ENCODE measurements around the gene GLRA3. TPM values are rescaled to one million over a fixed set of nuclear protein-coding genes. Genes with fewer than 3 reads are reported as not detected.

GLRA3 gene
- polyA plus RNA-seq, 1 donor from 2014 or later: 0.76 TPM

DNA sequence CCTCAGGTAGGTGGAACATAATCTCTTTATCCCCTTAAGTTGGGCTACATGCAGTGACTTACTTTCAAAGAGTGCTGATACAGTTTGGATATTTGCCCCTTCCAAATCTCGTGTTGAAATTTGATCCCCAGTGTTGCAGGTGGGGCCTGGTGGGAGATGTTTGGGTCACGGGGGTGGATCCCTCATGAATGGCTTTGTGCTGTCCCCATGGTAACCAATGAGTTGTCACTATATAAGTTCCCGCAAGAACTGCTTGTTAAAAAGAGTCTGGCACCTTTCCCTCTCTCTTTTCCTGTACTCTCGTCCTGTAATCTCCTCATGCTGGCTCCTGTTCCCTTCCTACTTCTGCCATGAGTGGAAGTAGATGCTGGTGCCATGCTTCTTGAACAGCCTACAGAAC lies 71.3 kb downstream of the GLRA3 start:
- no peaks in the 10 kb centered on the region for H3K27me3 ChIP-seq (ENCODE audit: insufficient read depth, low read depth, low read length)
- no peaks in the 10 kb centered on the region for H3K79me2 ChIP-seq (replicated peaks; ENCODE audit: insufficient read depth, low read length)
- H4K20me1 ChIP-seq (ENCODE audit: insufficient read depth): no peaks in the 10 kb centered on the region
- H3K4me2 ChIP-seq (ENCODE audit: low read length): no peak overlapping the region
- H3K9me3 ChIP-seq (ENCODE audit: low read length): no peaks in the 10 kb centered on the region
- no peak overlapping the region for H2AFZ ChIP-seq (ENCODE audit: low read depth, low read length)
- TF ChIP-seq MXI1 (conservative IDR thresholded peaks at IDR 0.05; ENCODE audit: poor library complexity, severe bottlenecking): no peak
- H3K27ac ChIP-seq (ENCODE audit: low read length): no peak overlapping the region
- no peaks in the 10 kb centered on the region for H3K36me3 ChIP-seq (ENCODE audit: insufficient read depth, low read length)
- no peaks in the 10 kb centered on the region for H3K9me2 ChIP-seq (ENCODE audit: insufficient read depth, low read length)
- H3F3A ChIP-seq (ENCODE audit: insufficient read depth, low read length, poor library complexity, severe bottlenecking): no peaks in the 10 kb centered on the region
- H3K4me3 ChIP-seq (ENCODE audit: low read length): no peak overlapping the region
- H3K9ac ChIP-seq (ENCODE audit: low read length): no peak overlapping the region

DNA sequence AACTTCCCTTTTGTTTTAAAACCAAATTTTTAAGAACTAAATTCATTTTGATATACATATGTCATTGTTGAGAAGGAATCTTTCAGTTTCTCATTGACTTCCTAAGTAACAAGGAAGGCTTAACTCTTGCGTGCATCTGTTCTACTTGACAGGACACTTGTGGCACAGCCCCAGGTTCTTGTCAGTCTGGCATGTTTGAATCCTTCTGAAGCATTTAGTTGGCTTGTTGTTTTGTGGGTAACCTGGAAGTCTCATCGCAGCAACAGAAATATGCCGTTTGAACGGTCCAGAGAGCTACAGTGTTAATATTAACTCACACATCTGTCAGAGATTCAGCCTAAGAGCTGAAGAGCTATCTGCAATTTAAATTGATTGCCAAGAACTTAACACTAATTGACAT lies 76.0 kb downstream of the GLRA3 start:
- Histone ChIP-seq H3K4me2 (ENCODE audit: low read length) (no peak overlapping the region), H3K9me2 (ENCODE audit: insufficient read depth, low read length) (no peaks in the 10 kb centered on the region), H3K9me3 (ENCODE audit: low read length) (no peaks in the 10 kb centered on the region), H3K27me3 (ENCODE audit: insufficient read depth, low read depth, low read length) (no peaks in the 10 kb centered on the region), H3K79me2 (replicated peaks; ENCODE audit: insufficient read depth, low read length) (no peaks in the 10 kb centered on the region), H2AFZ (ENCODE audit: low read depth, low read length) (no peak overlapping the region), H3K9ac (ENCODE audit: low read length) (no peak overlapping the region), H4K20me1 (ENCODE audit: insufficient read depth) (no peaks in the 10 kb centered on the region), H3K4me3 (ENCODE audit: low read length) (no peak overlapping the region), H3F3A (ENCODE audit: insufficient read depth, low read length, poor library complexity, severe bottlenecking) (no peaks in the 10 kb centered on the region), H3K36me3 (ENCODE audit: insufficient read depth, low read length) (no peaks in the 10 kb centered on the region), H3K27ac (ENCODE audit: low read length) (no peak overlapping the region)
- TF ChIP-seq POLR2AphosphoS5 (IDR thresholded peaks at IDR 0.05): no peak
- TF ChIP-seq MXI1 (conservative IDR thresholded peaks at IDR 0.05; ENCODE audit: poor library complexity, severe bottlenecking): no peak
- TF ChIP-seq EP300 (conservative IDR thresholded peaks at IDR 0.05; ENCODE audit: poor library complexity, severe bottlenecking): peak; percentile 21
- no peak for TF ChIP-seq SMC3 (conservative IDR thresholded peaks at IDR 0.05; ENCODE audit: poor library complexity)
- TF ChIP-seq, protein P1, sequence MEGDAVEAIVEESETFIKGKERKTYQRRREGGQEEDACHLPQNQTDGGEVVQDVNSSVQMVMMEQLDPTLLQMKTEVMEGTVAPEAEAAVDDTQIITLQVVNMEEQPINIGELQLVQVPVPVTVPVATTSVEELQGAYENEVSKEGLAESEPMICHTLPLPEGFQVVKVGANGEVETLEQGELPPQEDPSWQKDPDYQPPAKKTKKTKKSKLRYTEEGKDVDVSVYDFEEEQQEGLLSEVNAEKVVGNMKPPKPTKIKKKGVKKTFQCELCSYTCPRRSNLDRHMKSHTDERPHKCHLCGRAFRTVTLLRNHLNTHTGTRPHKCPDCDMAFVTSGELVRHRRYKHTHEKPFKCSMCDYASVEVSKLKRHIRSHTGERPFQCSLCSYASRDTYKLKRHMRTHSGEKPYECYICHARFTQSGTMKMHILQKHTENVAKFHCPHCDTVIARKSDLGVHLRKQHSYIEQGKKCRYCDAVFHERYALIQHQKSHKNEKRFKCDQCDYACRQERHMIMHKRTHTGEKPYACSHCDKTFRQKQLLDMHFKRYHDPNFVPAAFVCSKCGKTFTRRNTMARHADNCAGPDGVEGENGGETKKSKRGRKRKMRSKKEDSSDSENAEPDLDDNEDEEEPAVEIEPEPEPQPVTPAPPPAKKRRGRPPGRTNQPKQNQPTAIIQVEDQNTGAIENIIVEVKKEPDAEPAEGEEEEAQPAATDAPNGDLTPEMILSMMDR (IDR thresholded peaks at IDR 0.05; ENCODE audit: poor library complexity, severe bottlenecking): no peak
- no peak for TF ChIP-seq TAF1 (IDR thresholded peaks at IDR 0.05; ENCODE audit: low read depth)

DNA sequence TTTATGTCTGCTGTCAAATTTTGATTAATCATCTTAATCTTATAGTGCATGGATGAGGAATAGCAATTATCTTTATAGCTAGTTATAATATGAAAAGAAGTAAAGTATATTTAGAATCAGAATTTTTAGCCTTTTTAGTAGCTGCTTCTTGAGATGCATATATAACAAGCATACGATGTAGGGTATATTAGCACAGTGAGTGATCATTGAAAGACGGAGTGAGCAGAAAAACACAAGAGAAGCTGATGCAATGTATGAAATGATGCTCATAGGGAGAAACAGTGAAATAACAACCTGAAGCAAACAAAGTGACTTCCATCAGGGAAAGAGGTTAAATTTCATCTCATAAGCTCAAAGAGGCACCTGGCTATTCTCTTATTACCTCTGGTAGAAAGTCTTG lies 77.0 kb downstream of the GLRA3 start:
- Histone ChIP-seq H3K9me3 (ENCODE audit: low read length) (no peaks in the 10 kb centered on the region), H3K9ac (ENCODE audit: low read length) (no peak overlapping the region), H3K36me3 (ENCODE audit: insufficient read depth, low read length) (no peaks in the 10 kb centered on the region), H3K4me2 (ENCODE audit: low read length) (no peak overlapping the region), H3K9me2 (ENCODE audit: insufficient read depth, low read length) (no peaks in the 10 kb centered on the region), H3K27me3 (ENCODE audit: insufficient read depth, low read depth, low read length) (no peaks in the 10 kb centered on the region), H3F3A (ENCODE audit: insufficient read depth, low read length, poor library complexity, severe bottlenecking) (no peaks in the 10 kb centered on the region), H3K79me2 (replicated peaks; ENCODE audit: insufficient read depth, low read length) (no peaks in the 10 kb centered on the region), H4K20me1 (ENCODE audit: insufficient read depth) (no peaks in the 10 kb centered on the region), H3K4me3 (ENCODE audit: low read length) (no peak overlapping the region), H3K27ac (ENCODE audit: low read length) (no peak overlapping the region), H2AFZ (ENCODE audit: low read depth, low read length) (no peak overlapping the region)
- TF ChIP-seq EP300 (conservative IDR thresholded peaks at IDR 0.05; ENCODE audit: poor library complexity, severe bottlenecking) (no peak), RAD21 (conservative IDR thresholded peaks at IDR 0.05) (no peak), POLR2AphosphoS5 (IDR thresholded peaks at IDR 0.05) (no peak), SMC3 (conservative IDR thresholded peaks at IDR 0.05; ENCODE audit: poor library complexity) (no peak), EZH2 (IDR thresholded peaks at IDR 0.05; ENCODE audit: borderline replicate concordance, insufficient read depth, low read length, poor library complexity, severe bottlenecking) (no peak), MXI1 (conservative IDR thresholded peaks at IDR 0.05; ENCODE audit: poor library complexity, severe bottlenecking) (no peak), TAF1 (IDR thresholded peaks at IDR 0.05; ENCODE audit: low read depth) (no peak)
- TF ChIP-seq, protein P2, sequence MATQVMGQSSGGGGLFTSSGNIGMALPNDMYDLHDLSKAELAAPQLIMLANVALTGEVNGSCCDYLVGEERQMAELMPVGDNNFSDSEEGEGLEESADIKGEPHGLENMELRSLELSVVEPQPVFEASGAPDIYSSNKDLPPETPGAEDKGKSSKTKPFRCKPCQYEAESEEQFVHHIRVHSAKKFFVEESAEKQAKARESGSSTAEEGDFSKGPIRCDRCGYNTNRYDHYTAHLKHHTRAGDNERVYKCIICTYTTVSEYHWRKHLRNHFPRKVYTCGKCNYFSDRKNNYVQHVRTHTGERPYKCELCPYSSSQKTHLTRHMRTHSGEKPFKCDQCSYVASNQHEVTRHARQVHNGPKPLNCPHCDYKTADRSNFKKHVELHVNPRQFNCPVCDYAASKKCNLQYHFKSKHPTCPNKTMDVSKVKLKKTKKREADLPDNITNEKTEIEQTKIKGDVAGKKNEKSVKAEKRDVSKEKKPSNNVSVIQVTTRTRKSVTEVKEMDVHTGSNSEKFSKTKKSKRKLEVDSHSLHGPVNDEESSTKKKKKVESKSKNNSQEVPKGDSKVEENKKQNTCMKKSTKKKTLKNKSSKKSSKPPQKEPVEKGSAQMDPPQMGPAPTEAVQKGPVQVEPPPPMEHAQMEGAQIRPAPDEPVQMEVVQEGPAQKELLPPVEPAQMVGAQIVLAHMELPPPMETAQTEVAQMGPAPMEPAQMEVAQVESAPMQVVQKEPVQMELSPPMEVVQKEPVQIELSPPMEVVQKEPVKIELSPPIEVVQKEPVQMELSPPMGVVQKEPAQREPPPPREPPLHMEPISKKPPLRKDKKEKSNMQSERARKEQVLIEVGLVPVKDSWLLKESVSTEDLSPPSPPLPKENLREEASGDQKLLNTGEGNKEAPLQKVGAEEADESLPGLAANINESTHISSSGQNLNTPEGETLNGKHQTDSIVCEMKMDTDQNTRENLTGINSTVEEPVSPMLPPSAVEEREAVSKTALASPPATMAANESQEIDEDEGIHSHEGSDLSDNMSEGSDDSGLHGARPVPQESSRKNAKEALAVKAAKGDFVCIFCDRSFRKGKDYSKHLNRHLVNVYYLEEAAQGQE (IDR thresholded peaks at IDR 0.05; ENCODE audit: borderline replicate concordance): no peak
- TF ChIP-seq, protein P1 (IDR thresholded peaks at IDR 0.05; ENCODE audit: poor library complexity, severe bottlenecking): no peak
